ENCODE results near the gene HMCN2.

- TF ChIP-seq POLR2AphosphoS5 (IDR thresholded peaks at IDR 0.05; ENCODE audit: borderline replicate concordance, low read depth, low read length) (no peak), EZH2 (IDR thresholded peaks at IDR 0.05) (no peak)
Measured at GRCh38 chr9:130414081-130414731, 148.6 kb downstream of the HMCN2 start.
